NCI-H187 treated with DMSO at 0.1 percent for 48 hours (cell line): ENCODE data around the gene SUPT3H.
"Not testable (repeated sequence)": the region's sequence is repeated elsewhere in the genome, so short reads cannot be mapped to it uniquely, and the experiment has no call there.

Source experiments
- DNase-seq: peaks from one replicate; lab custom pipeline; 2025; lab: John Stamatoyannopoulos, UW

Gene SUPT3H

GRCh38 chr6:45323656-45324224, 54.0 kb downstream of the SUPT3H start:
- DNase-seq: no peak

- no peak for DNase-seq
Observed at GRCh38 chr6:45320349-45320748, 57.4 kb downstream of the SUPT3H start.

DNA sequence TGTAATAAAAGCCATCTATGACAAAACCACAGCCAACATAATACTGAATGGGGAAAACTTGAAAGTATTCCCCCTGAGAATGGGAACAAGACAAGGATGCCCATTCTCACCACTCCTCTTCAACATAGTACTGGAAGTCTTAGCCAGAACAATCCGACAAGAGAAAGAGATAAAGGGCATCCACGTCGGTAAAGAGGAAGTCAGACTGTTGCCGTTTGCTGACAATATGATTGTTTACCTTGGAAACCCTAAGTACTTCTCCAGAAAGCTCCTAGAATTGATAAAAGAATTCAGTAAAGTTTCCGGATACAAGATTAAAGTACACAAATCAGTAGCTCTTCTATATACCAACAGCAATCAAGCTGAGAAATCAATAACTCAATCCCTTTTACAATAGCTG, 63.6 kb downstream of the SUPT3H start:
- DNase-seq: no peak

DNA sequence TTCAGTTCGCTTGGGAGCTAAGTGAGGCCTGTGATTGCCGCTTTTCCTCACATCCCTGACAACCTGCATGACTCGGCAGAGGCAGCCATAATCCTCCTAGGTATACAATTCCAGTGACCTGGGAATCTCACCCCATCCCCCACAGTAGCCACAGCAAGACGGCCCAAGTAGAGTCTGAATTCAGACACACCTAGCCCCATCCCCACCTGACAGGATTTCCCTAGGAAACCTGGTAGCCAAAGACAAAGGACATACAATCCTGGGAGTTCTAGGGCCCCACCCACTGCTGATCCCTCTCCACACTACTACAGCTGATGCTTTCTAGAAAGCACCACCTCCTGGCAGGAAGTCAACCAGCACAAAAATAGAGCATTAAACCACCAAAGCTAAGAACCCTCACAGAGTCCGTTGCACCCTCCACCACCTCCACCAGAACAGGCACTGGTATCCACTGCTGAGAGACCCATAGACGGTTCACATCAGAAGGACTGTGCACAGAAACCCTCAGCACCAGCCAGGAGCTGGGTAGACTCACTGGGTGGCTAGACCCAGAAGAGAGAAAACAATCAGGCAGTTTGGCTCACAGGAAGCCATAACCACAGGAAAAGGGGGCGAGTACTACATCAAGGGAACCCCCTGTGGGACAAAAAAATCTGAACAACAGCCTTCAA, 67.5 kb downstream of the SUPT3H start:
- DNase-seq: no peak

DNA sequence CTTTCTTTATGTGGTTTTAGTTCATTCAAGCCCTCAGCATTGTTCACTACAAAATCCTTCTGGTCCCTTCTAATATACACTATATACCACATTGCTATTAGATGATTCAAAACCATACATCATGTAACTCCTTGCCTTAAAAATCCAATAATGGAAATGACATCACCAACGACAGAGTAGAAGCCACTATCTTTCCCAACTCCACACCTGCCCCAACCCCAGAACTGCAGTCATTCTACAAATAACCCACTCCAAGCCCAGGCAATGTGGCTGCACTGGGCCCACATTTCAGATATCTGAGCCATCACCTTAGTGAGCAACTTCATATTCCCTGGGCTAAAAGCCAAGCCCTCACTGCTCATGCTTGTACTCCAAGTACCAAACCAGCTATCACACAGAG, 72.2 kb downstream of the SUPT3H start:
- no peak for DNase-seq

- DNase-seq: no peak
Observed at GRCh38 chr6:45302832-45303231, 74.9 kb downstream of the SUPT3H start.

- DNase-seq: no peak
Observed at GRCh38 chr6:45301348-45302142, 76.2 kb downstream of the SUPT3H start.

- no peak for DNase-seq
Observed at GRCh38 chr6:45300736-45301135, 77.0 kb downstream of the SUPT3H start.

DNA sequence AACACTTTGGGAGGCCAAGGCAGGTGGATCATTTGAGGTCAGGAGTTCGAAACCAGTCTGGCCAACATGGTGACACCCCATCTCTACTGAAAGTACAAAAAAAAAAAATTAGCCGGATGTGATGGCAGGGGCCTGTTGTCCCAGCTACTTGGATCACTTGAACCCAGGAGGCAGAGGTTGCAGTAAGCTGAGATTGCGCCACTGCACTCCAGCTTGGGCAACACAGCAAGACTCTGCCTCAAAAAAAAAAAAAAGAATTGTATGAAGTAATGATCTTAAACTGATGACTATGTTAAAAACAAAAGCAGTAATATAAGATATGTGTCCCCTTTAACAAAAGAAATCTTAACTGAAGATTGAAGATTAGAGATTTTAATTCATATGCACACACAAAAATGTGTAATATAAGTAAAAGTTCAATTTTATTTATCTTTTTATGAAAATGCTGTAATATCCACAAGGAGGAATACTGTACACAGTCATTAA, 78.6 kb downstream of the SUPT3H start:
- no peak for DNase-seq

- DNase-seq: no peak
Observed at GRCh38 chr6:45297320-45297719, 80.4 kb downstream of the SUPT3H start.

- not testable (repeated sequence) for DNase-seq
Observed at GRCh38 chr6:45294065-45294701, 83.6 kb downstream of the SUPT3H start.

DNA sequence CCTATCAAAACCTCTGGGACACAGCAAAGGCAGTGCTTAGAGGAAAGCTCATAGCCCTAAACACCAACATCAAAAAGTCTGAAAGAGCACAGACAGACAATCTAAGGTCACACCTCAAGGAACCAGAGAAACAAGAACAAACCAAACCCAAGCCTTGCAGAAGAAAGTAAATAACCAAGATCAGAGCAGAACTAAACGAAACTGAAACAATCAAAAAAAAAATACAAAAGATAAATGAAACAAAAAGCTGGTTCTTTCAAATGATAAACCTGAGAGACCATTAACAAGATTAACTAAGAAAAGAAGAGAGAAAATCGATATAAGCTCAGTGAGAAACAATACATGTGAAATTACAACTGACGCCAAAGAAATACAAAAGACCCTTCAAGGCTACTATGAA, 84.4 kb downstream of the SUPT3H start:
- DNase-seq: no peak

DNA sequence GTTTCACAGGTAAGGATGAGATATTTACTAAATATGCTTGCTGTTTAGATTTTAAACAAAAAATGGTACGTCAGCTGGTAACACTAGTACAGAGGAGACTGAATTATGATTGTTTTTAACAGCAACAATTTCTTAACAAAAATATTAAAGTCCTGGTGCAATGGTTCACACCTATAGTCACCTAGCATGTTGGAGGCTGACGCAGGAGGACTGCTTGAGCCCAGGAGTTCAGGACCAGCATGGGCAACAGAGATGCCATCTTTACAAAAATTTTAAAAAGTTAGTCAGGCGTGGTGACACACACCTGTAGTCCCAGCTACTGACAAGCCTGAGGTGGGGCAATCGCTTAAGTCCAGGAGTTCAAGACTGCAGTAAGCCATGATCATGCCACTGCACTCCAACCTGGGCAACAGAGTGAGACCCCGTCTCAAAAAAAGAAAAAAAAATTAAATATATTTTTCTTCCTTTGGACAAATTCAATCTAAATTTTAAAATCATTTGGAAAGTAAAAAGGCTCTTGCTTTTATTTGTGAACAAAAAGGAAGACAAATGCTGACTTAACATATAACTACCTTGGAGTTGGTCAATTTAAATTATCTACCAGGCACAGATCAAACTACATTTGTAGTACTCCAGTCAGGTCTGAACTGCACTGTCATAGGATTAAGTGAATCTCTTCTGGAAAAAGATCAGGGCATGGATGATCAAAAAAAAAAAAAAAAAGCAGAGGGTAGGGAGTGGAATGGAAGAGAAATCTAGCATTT, 87.8 kb downstream of the SUPT3H start:
- DNase-seq: no peak

- DNase-seq: not testable (repeated sequence)
Observed at GRCh38 chr6:45286707-45287106, 91.0 kb downstream of the SUPT3H start.

- DNase-seq: no peak
Observed at GRCh38 chr6:45278367-45278766, 99.4 kb downstream of the SUPT3H start.

GRCh38 chr6:45277741-45278140, 100.0 kb downstream of the SUPT3H start:
- not testable (repeated sequence) for DNase-seq

GRCh38 chr6:45275358-45275757, 102.4 kb downstream of the SUPT3H start:
- no peak for DNase-seq

- no peak for DNase-seq
Observed at GRCh38 chr6:45272626-45273025, 105.1 kb downstream of the SUPT3H start.

DNA sequence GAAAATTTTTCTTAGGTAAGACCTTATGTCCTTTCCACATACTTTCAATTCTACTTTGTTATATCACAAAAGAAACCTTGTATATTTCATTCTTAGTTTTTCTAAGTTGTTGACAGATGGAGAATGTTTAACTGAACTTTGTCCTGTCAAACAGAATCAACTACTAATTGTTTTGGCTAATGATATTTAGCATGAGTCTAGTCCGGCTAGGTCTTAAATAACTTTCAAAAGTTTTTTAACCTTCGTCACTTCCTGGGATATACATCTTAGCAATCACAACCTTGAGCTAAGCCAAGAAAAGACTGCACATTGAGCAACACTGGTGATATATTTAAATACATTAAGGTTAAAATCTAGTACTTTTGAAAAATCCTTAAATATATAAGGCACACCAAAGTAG, 112.5 kb downstream of the SUPT3H start:
- DNase-seq: no peak

DNA sequence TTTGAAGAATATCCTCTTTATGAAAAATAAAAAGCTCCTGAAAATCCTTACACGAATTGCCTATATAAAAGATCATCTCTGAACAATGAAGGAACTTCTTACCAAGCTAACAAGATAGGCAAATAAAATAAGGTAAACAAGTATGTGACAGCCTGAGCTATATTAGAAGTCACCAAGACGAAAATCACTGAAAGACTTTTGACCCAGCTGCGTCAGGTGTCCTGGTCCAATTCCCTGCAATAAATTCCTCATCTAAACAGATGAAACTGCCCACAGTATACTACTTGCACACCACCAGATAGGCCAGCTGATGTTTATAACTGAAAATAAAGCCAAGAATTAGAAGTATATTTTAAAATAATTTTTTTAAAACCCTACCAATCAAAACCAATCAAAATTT, 117.0 kb downstream of the SUPT3H start:
- no peak for DNase-seq

DNA sequence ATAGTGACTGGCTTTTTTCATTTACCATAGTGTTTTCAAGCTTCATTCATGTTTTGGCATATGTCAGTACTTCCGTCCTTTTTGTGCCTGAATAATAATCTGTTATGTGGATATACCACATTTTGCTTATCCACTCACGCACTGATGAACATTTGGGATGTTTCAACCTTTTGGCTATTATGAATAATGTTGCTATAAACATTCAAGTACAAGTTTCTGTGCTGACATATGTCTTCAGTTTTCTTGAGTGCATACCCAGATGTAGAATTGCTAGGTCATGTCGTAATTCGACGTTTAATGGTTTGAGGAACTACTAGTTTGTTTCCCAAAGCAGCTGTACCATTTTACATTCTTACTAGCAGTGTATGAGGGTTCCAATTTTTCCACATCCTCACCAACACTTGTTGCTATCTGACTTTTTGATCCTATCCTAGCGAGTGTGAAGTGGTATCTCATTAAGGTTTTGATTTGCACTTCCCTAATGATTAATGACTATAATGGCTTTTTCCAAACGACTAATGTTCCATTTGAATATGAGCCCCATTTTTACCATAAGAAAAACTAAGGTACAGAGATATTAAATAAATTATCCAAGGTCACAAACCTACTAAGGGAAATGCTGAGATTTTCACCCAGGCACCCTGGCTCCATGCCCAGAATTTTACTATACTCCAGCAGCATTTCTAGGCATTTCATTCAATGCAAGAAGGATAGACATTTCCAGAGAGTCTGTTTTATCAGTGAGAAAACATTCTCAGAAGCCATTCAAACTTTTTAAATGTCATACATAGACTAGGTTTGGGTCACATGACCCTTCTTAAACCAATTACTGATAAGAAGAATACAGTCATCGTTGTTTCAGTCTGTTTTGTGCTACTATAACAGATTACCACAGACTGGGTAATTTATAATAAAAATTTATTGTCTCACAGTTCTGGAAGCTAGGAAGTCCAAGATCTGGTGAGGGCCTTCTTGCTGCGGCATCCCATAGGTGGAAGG, 120.7 kb downstream of the SUPT3H start:
- DNase-seq: no peak
